Right ventricle myocardium superior (tissue), 1 donor: ENCODE results near the gene PRR29. TPM values are rescaled to one million over a fixed set of nuclear protein-coding genes. Genes with fewer than 3 reads are reported as not detected.

Experiments
- ATAC-seq: fragments of 200-7000 bp; cut with Tn5 transposase; one replicate; pipeline ENCODE4 v1.9.1; 2020; ENCODE audit warnings: mild to moderate bottlenecking; ENCODE audit not compliant: poor library complexity
- DNase-seq: peaks from one replicate; pipeline ENCODE4 v3.0.0-alpha.2; 2020
- intact Hi-C: fragments of 100-400 bp; cut with DNase I; formaldehyde crosslinking; loops from one replicate; pipeline ENCODE4 v1.11.2; 2022
- long read RNA-seq: library from polyadenylated mRNA; unstranded; transcript quantifications from one replicate; pipeline ENCODE4 v2.0.0, GENCODE V29; 2021
- total RNA-seq: library from RNA; stranded (reverse); fragmentation: NEBNext Ultra II Directional; extraction: Animal tissue kit (Norgen Biotek cat#: 25700); gene quantifications from one replicate; pipeline ENCODE4 v1.2.1, GENCODE V29; 2021
- donor health status: DM: no; HTN: yes; CAD: no; lungs with severe emphysema.

PRR29 gene
- 0.30 TPM for total RNA-seq
- long read RNA-seq, partial matches to known transcripts = 2 of 2 reads
- long read RNA-seq, other reads (novel, unspliced or antisense) = 0 of 2 reads

- DNase-seq (peak; percentile 83), ATAC-seq (peak; percentile 71)
- intact Hi-C loops = no loop called here
Observed at GRCh38 chr17:63998050-63998720, at the start of gene PRR29. TSS of gene PRR29 (plus strand) at chr17:63998351. CDS start at chr17:63998365, 14 bp downstream.

GRCh38 chr17:63948521-63948920 is 49.6 kb upstream of the PRR29 start:
- DNase-seq (no peak), ATAC-seq (no peak)
- intact Hi-C loops = no loop called here

DNA sequence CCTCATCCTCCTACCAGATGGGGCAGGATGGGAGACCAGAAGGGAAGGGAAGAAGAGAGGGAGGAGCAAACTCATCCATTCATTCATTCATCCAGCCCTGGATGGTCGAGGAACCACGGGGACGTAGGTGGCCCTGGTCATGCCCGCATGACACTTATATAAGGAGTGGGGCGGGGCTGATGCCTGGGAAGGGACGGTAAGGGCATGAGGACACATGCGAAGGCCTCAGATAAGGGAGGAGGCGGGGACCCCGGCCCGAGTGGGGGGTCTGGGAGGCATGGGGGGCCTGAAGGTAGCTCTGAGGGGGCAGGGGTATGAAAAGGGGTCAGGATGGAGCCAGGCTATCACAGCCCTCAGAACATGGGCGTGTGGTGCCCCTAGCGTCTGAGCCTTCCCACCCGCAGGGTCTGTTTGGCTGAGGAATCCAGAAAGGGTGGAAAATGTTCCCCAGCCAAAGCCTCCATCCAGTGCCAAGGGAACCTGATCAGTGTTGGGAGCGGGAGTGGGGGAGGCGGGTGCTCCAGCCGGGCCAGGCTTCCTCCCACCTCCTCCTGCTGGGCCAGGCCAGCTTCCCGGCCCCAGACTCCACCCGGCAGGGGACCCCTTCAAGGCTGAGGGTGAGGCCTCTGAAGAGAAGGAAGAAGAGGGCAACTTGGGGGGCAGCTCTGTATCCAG is 48.4 kb upstream of the PRR29 start:
- intact Hi-C loops = no loop called here
- DNase-seq (no peak), ATAC-seq (no peak)

GRCh38 chr17:63950940-63951907 is 46.9 kb upstream of the PRR29 start:
- DNase-seq (no peak), ATAC-seq (no peak)
- intact Hi-C loops = no loop called here

- ATAC-seq = peak; percentile 54
- DNase-seq = no peak
- intact Hi-C loops = no loop called here
Observed at GRCh38 chr17:63954402-63955063, 43.6 kb upstream of the PRR29 start.

DNA sequence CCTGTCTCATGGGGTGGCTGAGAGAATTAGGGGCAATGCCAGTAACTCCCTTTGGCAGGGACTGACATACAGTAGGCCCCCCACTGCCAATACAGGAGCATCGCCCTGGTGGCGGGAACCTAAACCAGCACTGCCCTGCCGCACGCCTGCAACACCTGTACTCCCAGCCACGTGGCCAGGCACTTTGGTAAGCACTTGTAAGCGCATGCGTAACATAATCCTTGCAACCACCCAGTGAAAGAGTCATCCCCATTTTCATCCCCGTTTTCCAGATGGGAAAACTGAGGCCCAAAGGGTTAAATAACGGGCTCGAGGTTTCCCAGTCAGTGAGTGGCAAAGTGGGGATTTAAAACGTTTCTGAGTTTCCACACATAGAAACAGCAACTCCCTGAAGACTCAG is 42.9 kb upstream of the PRR29 start:
- ATAC-seq = no peak
- intact Hi-C loops = no loop called here

GRCh38 chr17:63955791-63956190 is 42.4 kb upstream of the PRR29 start:
- intact Hi-C loops = no loop called here
- no peak for ATAC-seq

More for the DNA sequence above, 42.9 kb upstream of the PRR29 start:
- DNase-seq = no peak

DNA sequence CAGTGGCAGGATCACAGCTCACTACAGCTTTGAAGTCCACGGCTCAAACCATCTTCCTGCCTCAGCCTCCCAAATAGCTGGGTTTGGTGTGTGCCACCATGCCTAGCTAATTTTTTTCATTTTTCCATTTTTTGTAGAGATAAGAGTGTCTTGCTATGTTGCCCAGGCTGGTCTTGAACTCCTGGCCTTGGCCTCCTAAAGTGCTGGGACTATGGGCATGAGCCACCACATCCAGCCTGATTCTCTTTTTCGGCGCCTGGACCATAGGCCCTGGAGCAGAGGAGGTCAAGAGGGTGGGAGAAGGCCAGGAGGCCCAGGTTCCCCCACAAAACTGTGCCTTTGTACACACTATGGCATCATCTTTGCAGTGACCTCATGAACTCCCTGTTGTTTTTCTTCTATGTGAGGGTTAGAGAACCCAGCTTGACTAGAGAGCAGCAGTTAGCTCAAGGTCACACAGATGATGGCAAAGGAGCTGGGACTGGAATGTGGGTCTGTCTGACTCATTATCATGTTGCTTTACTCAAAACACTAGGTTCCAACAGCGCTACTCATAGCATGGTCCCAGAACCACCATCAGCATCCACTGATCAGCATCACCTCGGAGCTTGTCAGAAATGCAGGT is 41.7 kb upstream of the PRR29 start:
- DNase-seq (no peak), ATAC-seq (no peak)
- intact Hi-C loops = no loop called here

More at GRCh38 chr17:63955791-63956190, 42.4 kb upstream of the PRR29 start:
- DNase-seq = no peak

DNA sequence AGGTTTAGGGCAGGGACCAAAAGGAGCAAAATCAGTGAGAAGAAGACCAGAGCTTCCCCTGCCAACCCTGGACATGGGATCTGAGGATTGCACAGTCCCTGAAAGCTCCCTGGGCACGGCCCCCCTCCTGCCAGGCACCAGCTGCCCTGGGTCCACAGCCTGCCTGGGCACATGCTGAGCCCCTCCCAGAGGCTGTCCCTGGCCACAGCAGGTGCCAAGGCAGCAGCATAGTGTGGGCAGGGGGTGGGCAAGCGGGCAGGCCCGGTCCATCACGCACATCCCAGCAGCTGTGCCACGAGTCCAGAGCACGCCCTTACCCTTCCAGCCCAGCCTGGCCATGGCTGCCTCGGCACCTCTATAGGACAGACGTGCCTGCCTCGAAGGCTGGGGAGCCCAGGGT is 38.1 kb upstream of the PRR29 start:
- ATAC-seq (no peak), DNase-seq (no peak)
- intact Hi-C loops = no loop called here

DNA sequence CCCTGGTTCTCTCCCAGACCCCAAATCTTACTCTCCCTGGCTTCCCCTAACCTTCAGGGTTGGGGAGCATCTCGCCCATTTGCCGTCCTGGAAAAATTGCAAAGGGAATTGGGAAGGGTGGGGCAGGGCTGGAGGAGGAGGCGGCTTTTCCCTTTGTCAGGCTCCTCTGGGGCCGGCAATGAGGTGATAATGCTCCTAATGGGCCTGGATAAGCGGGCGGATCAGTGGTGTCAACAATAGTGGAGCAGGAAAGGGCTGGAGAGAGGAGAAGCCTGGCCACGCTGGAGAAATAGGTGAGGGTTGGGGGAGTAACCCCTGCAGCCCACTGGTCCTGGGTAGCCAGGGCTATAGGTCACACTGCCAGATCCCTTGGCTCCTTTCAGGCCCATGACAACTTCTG is 37.7 kb upstream of the PRR29 start:
- intact Hi-C loops = no loop called here
- no peak for DNase-seq
- no peak for ATAC-seq

GRCh38 chr17:63961355-63962212 is 36.6 kb upstream of the PRR29 start:
- peak; percentile 79 for DNase-seq
- intact Hi-C loops = no loop called here
- peak; percentile 77 for ATAC-seq

DNA sequence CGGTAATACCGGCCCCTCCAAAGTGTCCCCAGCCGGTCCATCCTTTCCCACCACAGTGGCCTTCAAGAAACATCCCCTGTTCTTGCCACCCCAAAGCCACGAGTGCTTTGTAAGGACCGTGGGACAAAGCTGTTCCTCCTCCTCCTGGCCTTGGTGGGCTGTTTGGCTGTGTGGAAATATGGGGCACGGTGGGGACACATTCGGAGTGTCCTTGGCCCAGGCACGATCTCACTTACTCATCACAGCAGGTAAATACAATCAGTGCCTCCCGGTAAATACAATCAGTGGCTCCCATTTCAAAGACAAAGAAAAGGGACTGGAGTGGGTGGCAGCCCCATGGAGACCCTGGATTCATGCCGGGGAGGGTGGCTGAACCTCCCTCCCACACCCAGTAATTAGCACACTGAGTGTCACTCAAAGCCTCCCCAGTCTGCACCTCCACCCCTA is 35.8 kb upstream of the PRR29 start:
- DNase-seq (no peak), ATAC-seq (no peak)
- intact Hi-C loops = no loop called here

DNA sequence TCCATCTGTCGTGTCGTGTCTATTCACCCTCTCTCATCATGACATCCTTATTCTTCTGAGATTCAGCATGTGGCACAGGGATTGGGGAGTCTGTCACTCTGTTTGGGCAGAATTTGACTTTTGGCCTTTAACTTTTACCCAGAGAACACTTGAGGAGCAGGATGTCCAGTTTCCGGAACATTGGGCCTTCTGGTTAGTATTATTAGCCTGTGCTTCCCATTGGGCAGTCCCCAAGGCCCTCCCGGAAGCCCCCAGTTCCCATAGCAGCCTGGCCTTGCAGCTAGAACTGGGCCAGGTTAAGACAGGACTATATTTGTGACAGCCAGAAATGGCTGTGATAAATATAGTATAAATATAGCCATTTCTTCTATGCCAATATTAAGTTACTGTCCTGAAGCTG is 35.0 kb upstream of the PRR29 start:
- peak; percentile 66 for DNase-seq
- intact Hi-C loops = no loop called here
- ATAC-seq = peak; percentile 27

- no peak for ATAC-seq
- DNase-seq = no peak
- intact Hi-C loops = no loop called here
Observed at GRCh38 chr17:63966646-63967264, 31.4 kb upstream of the PRR29 start.

- no peak for DNase-seq
- intact Hi-C loops = no loop called here
- no peak for ATAC-seq
Observed at GRCh38 chr17:63967953-63968352, 30.2 kb upstream of the PRR29 start.

GRCh38 chr17:63969278-63969677 is 28.9 kb upstream of the PRR29 start:
- intact Hi-C loops = no loop called here
- ATAC-seq = no peak
- no peak for DNase-seq

GRCh38 chr17:63972796-63973195 is 25.4 kb upstream of the PRR29 start, which contains the start of gene SCN4A:
TSS of gene SCN4A (minus strand) at chr17:63972918. CDS start at chr17:63972841, 77 bp downstream.
- ATAC-seq = no peak
- DNase-seq = no peak
- intact Hi-C loops = no loop called here
